COLO829 (cell line): Measurements from ENCODE around the gene BICDL1.

Experiments used
- DNase-seq: peaks from one replicate; pipeline ENCODE4 v3.0.0; 2012; ENCODE audit warnings: low spot score

The BICDL1 gene

GRCh38 chr12:120102189-120103043 is 113.4 kb downstream of the BICDL1 start:
- no peak for DNase-seq

GRCh38 chr12:120103044-120103338 is 114.0 kb downstream of the BICDL1 start:
- DNase-seq = no peak

- DNase-seq = no peak
Measured at GRCh38 chr12:120103371-120103770, 114.3 kb downstream of the BICDL1 start.

GRCh38 chr12:120106151-120106550 is 117.1 kb downstream of the BICDL1 start:
- DNase-seq = no peak

- DNase-seq = no peak
Measured at GRCh38 chr12:120109570-120110267, 120.7 kb downstream of the BICDL1 start.

- DNase-seq = no peak
Measured at GRCh38 chr12:120110550-120111501, 121.8 kb downstream of the BICDL1 start.

- DNase-seq = no peak
Measured at GRCh38 chr12:120115066-120115465, 126.0 kb downstream of the BICDL1 start.

- DNase-seq = peak; percentile 60
Measured at GRCh38 chr12:120115692-120116440, 126.8 kb downstream of the BICDL1 start.

GRCh38 chr12:120116441-120116791 is 127.4 kb downstream of the BICDL1 start, which contains the start of gene RAB35:
Gene RAB35 (minus strand): TSS chr12:120116753. CDS start chr12:120116650, 103 bp downstream.
- no peak for DNase-seq

- peak; percentile 99 for DNase-seq
Measured at GRCh38 chr12:120116792-120117651, 128.0 kb downstream of the BICDL1 start.

GRCh38 chr12:120117961-120118320 is 128.9 kb downstream of the BICDL1 start:
- no peak for DNase-seq

- no peak for DNase-seq
Measured at GRCh38 chr12:120118321-120119061, 129.5 kb downstream of the BICDL1 start.

- DNase-seq = peak; percentile 14
Measured at GRCh38 chr12:120119271-120119973, 130.4 kb downstream of the BICDL1 start.

- no peak for DNase-seq
Measured at GRCh38 chr12:120121343-120121742, 132.3 kb downstream of the BICDL1 start.

- DNase-seq = no peak
Measured at GRCh38 chr12:120121766-120122293, 132.8 kb downstream of the BICDL1 start.

GRCh38 chr12:120125029-120125428 is 136.0 kb downstream of the BICDL1 start:
- no peak for DNase-seq

GRCh38 chr12:120125792-120126634 is 137.0 kb downstream of the BICDL1 start:
- DNase-seq = no peak

GRCh38 chr12:120126635-120127005 is 137.6 kb downstream of the BICDL1 start:
- no peak for DNase-seq
